DMS 273 (cell line): ENCODE measurements around the gene TNP2.
"Not testable (repeated sequence)": the region's sequence is repeated elsewhere in the genome, so short reads cannot be mapped to it uniquely, and the experiment has no call there.

ENCODE experiments used
- DNase-seq: peaks from one replicate; lab custom pipeline; 2025; ENCODE audit not compliant: unreplicated experiment; lab: John Stamatoyannopoulos, UW

TNP2 gene

GRCh38 chr16:11225677-11226549 is 43.2 kb downstream of the TNP2 start:
- no peak for DNase-seq

DNA sequence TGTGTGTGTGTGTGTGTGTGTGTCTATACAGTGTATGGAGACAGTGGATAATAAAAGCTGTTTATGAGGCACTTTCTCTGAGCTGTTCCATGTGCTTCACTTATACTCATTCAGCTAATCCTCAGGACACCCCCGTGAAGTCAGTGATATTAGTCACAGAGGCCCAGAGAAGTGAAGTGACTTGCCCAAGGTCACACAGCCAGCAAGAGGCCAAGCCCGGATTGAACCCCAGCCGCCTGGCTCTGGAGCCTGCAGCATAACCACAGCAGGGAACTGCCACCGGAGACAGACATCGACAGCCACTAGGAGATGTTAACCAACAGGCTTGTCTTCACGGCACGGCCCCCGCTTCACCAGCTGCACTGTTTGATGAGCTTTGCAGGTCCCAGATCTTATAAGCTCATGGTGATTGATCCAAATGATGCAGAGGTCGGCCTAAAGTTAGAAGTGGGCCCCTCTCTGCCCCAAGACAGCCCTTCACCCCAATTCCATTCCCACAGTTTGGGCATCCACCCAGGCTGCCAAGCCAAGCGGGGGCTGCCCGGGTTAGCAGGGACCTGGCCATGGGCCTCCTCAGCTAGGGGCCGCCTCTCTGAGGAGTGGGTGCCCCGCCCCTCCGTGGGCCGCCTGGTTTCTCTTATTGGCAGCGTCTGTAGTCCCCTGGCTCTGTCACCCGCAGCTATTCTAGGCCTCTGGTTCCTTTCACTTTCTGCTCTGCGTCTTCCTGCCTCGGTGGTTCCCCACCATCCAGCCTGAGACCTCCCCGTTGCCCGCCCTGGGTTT is 44.0 kb downstream of the TNP2 start:
- DNase-seq = no peak

DNA sequence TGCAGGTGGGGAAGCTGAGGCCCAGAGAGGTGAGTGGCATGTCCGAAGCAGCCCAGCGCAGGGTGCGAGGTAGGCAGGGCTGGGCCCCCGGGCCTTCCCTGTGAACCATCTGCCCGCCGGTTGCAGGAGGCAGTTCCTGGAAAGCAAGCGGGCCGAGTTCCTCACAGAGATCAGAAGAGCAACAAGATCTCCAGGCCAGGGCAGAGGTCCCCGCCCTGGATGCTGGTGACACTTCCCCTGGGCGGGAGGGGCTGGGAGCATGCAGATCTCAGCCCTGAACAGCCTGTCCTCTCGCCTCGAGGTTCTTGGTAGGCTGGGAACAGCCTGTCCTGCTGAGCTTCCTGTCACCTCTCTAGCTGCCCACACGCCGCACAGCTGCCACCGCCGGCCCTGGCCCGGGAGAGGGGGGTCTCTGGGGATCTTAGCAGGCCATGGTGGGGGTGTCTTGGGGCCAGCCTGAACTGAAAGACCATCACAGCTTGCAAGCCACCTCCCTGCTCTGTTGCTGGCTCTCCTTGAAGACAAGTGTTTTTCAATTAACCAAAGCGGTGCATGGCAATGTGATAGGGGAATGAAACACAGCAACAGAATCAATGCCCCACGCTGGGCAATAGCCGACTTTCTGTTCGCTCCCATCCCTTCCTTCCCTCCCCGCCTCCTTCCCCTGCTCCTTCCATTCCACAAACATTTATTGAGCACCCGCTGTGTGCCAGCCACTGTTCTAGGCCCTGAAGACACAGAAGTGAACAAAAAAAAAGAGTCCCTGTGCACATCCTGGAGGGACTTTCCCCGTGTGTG is 44.8 kb downstream of the TNP2 start:
- peak; percentile 43 for DNase-seq

- DNase-seq = not testable (repeated sequence)
Measured at GRCh38 chr16:11220507-11220906, 48.6 kb downstream of the TNP2 start.

GRCh38 chr16:11219178-11219577 is 49.9 kb downstream of the TNP2 start:
- DNase-seq = no peak

DNA sequence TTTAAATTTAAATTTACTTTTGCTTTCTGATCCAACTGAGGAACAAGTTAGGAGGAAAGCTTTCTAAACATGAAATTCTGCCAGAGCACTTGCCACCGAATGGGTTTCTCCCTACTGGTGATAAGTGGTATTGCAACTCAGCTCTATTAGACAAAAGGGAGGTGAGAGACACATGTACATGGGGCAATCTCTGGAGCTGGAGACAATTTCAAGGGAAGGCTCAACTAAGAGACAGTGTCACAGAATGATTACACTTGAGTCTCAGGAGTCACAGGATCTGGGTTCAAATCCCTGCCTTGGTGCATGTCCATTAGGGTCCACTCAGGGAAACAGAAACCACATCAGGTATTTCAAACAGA is 50.5 kb downstream of the TNP2 start:
- DNase-seq = peak; percentile 60
